Cardiac ventricle fibroblast (primary cell): Measurements from ENCODE around the gene SLC34A1. TPM values are rescaled to one million over a fixed set of nuclear protein-coding genes. Genes with fewer than 3 reads are reported as not detected.

ENCODE experiments used
- total RNA-seq: library from RNA; depleted of rRNA; stranded (reverse); fragments of >200 nt; gene quantifications from 2 replicates; pipeline ENCODE4 v1.2.3, GENCODE V29; 2015

Gene SLC34A1
- not detected in 2 replicates for total RNA-seq

DNA sequence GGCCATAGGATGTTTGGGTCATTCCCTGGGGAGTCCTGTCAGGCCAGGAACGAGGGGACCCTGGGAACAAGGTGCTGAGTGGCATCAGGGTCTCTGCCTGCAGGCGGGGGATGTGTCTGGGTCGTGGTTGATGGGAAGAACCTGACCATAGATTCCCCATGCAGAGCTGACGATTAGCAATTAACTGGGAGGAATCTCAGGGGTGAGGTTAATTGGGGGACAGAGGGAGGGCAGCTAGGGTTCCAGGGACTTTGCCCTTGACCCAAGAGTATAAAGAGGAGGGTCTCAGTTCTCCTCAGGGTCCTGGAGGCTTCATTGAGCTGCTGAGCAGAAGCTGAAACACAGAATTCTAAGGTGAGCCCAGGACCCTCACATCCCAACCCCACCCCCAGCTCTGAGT, at the start of gene SLC34A1:
TSS of gene SLC34A1 (plus strand) at position 301 of the 400 bp plus-strand sequence. CDS start 1,308 bp downstream, outside the sequence.

GRCh38 chr5:177351392-177352329, 32.6 kb upstream of the SLC34A1 start, which contains the start of gene LMAN2:
TSS of gene LMAN2 (minus strand) at chr5:177351668. CDS start at chr5:177351647, 21 bp downstream.

GRCh38 chr5:177357459-177358351, 26.5 kb upstream of the SLC34A1 start, which contains the start of gene RGS14:
TSS of gene RGS14 (plus strand) at chr5:177357924. CDS start at chr5:177358025, 101 bp downstream.

DNA sequence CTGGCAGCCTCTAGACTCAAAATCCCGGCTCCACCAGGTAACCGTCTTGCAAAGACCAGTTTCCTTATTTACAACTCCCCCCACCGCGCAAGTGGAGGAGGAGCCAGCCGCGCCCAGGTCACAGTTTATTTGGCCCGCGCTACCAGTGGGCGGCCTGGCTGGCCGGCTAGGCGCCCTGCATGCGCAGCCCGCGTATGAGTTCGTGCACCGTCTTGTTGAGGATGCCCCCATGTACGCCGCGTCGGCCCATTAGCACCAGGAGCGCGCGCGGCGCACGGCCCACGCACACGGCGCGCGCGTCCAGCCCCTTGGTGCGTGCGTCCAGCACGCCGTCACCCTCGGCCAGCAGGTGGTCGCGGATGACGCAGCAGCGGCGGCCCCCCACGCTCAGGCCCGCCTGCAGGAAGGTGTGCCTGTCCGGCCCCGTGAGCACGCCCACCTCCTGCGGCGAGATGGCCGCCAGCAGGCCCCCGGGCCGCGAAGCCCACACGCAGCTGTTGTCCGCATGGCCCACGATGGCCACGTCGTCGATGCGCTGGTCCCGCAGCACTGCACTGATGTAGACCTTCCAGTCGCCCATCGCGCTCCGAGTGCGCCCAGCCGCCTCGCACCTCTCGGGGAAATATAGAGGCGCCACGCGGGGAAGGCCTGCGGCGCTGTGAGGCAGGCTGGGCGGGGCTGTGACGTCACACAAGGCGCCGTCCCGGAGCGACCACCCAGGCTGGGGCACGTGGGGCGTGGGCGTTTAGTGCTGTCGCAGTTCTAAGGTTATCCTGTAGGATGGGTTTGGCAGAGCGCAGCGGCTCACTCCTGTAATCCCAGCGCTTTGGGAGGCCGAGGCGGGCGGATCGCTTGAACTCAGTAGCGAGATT, 16.0 kb downstream of the SLC34A1 start, which contains the start of gene PFN3:
TSS of gene PFN3 (minus strand) at position 665 of the 872 bp plus-strand sequence. CDS start at position 580, 85 bp downstream.

GRCh38 chr5:177409043-177409801, 25.0 kb downstream of the SLC34A1 start, which contains the start of gene F12:
TSS of gene F12 (minus strand) at chr5:177409564. CDS start at chr5:177409527, 37 bp downstream.

DNA sequence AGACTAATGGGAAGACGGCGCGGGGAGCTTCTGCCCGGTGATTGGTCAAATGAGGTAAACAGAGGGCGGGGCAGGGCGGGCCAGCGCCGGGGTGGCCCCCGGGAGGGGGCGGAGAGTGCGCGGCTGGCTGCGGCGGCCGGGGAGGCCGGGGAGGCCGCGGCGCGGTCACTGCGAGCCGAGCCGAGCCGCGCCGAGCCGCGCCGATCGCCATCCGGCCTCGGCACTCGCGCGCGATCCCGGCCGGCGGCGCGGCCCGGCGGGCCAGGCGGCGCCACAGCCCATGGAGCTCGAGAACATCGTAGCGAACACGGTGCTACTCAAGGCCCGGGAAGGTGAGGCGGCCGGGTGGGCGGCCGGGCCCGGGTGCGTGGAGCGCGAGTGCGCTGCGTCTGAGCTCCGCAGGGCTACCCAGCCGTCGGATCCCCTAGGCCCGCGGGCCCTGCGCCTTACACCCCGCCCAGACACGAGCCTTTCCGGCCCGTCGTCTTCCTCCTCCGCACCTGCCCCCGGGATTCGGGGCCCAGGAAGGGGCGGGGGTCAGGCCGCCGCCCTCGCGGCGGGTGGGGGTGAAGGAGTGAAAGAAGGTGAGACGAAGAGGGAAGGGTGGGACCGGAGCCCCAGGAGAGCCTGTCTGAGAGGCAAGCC, 42.5 kb downstream of the SLC34A1 start, which contains the start of gene GRK6:
TSS of gene GRK6 (plus strand) at position 111 of the 645 bp plus-strand sequence. CDS start at position 281, 170 bp downstream.

GRCh38 chr5:177446200-177447065, 62.2 kb downstream of the SLC34A1 start, which contains the start of gene PRR7:
TSS of gene PRR7 (plus strand) at chr5:177446814. CDS start at chr5:177455068, 8,254 bp downstream.

Other genes with a start within 250 kb of the SLC34A1 start
- gene RAB24, start 80.7 kb upstream of the SLC34A1 start, total RNA-seq: 44.0 and 47.7 TPM in 2 replicates
- gene PRELID1, start 80.6 kb upstream of the SLC34A1 start, total RNA-seq: 57.3 and 63.5 TPM in 2 replicates
- gene MXD3, start 72.5 kb upstream of the SLC34A1 start, total RNA-seq: 10.5 and 16.7 TPM in 2 replicates
- 302 and 370 TPM in 2 replicates for gene LMAN2, start 32.8 kb upstream of the SLC34A1 start, total RNA-seq
- gene RGS14, start 26.5 kb upstream of the SLC34A1 start, total RNA-seq: 9.9 and 34.2 TPM in 2 replicates
- not detected in 2 replicates for gene PFN3, start 16.2 kb downstream of the SLC34A1 start, total RNA-seq
- gene F12, start 25.1 kb downstream of the SLC34A1 start, total RNA-seq: 0.44 and 0.49 TPM in 2 replicates
- gene GRK6, start 42.2 kb downstream of the SLC34A1 start, total RNA-seq: 9.5 and 14.7 TPM in 2 replicates
- 26.0 and 30.6 TPM in 2 replicates for gene PRR7, start 62.4 kb downstream of the SLC34A1 start, total RNA-seq
- 86.3 and 93.7 TPM in 2 replicates for gene DBN1, start 89.2 kb downstream of the SLC34A1 start, total RNA-seq
- 96.1 and 124 TPM in 2 replicates for gene PDLIM7, start 113.2 kb downstream of the SLC34A1 start, total RNA-seq
- gene DOK3, start 125.4 kb downstream of the SLC34A1 start, total RNA-seq: 0.44 and 2.1 TPM in 2 replicates
- 113 and 114 TPM in 2 replicates for gene DDX41, start 132.5 kb downstream of the SLC34A1 start, total RNA-seq
- 31.7 and 33.3 TPM in 2 replicates for gene FAM193B, start 170.1 kb downstream of the SLC34A1 start, total RNA-seq
- 191 and 212 TPM in 2 replicates for gene TMED9, start 207.8 kb downstream of the SLC34A1 start, total RNA-seq
- 26.5 and 30.3 TPM in 2 replicates for gene B4GALT7, start 215.7 kb downstream of the SLC34A1 start, total RNA-seq